Activated CD8-positive, alpha-beta memory T cell treated with anti-CD3 and anti-CD28 coated beads for 1 hour (primary cell): ENCODE measurements around the gene GSN.

Experiments used
- DNase-seq, 2 donors: peaks; one replicate each; pipeline ENCODE4 v3.0.0-alpha.2; 2020; ENCODE audit warnings: low read depth in 1 of 2; ENCODE audit errors: extremely low read depth in 1 of 2

GSN gene

GRCh38 chr9:121267689-121268597, at the start of gene GSN:
Gene GSN, plus strand, starts transcription at chr9:121268162. Its CDS starts 33,810 bp downstream, at chr9:121301972.
- DNase-seq: peak in 1 of 2 donors; percentile 45

GRCh38 chr9:121218357-121219027, 49.5 kb upstream of the GSN start:
- DNase-seq: no peak

GRCh38 chr9:121219530-121219929, 48.4 kb upstream of the GSN start:
- DNase-seq: no peak

GRCh38 chr9:121220996-121221663, 46.8 kb upstream of the GSN start:
- DNase-seq: no peak

GRCh38 chr9:121221664-121222055, 46.3 kb upstream of the GSN start:
- DNase-seq: no peak

- no peak for DNase-seq
Measured at GRCh38 chr9:121222524-121223171, 45.3 kb upstream of the GSN start.

GRCh38 chr9:121225240-121225639, 42.7 kb upstream of the GSN start:
- no peak for DNase-seq

- no peak for DNase-seq
Measured at GRCh38 chr9:121226175-121226574, 41.8 kb upstream of the GSN start.

- DNase-seq: no peak
Measured at GRCh38 chr9:121227862-121228261, 40.1 kb upstream of the GSN start.

- no peak for DNase-seq
Measured at GRCh38 chr9:121230256-121230655, 37.7 kb upstream of the GSN start.

GRCh38 chr9:121232251-121232650, 35.7 kb upstream of the GSN start:
- DNase-seq: no peak

- no peak for DNase-seq
Measured at GRCh38 chr9:121233906-121234831, 33.8 kb upstream of the GSN start.

- DNase-seq: no peak
Measured at GRCh38 chr9:121234832-121235161, 33.2 kb upstream of the GSN start.

GRCh38 chr9:121235512-121235911, 32.5 kb upstream of the GSN start:
- no peak for DNase-seq

GRCh38 chr9:121237916-121238315, 30.0 kb upstream of the GSN start:
- no peak for DNase-seq

- no peak for DNase-seq
Measured at GRCh38 chr9:121239071-121239470, 28.9 kb upstream of the GSN start.

GRCh38 chr9:121239851-121240250, 28.1 kb upstream of the GSN start:
- DNase-seq: no peak

- no peak for DNase-seq
Measured at GRCh38 chr9:121240472-121241135, 27.4 kb upstream of the GSN start.

GRCh38 chr9:121242219-121242958, 25.6 kb upstream of the GSN start:
- no peak for DNase-seq
